IPS-NIHi7 (cell line): ENCODE results near the gene SKI.

ENCODE experiments used
- DNase-seq: peaks from one replicate; pipeline ENCODE4 v3.0.0; 2012; ENCODE audit warnings: mixed read lengths; ENCODE audit errors: extremely low spot score

Gene SKI

DNA sequence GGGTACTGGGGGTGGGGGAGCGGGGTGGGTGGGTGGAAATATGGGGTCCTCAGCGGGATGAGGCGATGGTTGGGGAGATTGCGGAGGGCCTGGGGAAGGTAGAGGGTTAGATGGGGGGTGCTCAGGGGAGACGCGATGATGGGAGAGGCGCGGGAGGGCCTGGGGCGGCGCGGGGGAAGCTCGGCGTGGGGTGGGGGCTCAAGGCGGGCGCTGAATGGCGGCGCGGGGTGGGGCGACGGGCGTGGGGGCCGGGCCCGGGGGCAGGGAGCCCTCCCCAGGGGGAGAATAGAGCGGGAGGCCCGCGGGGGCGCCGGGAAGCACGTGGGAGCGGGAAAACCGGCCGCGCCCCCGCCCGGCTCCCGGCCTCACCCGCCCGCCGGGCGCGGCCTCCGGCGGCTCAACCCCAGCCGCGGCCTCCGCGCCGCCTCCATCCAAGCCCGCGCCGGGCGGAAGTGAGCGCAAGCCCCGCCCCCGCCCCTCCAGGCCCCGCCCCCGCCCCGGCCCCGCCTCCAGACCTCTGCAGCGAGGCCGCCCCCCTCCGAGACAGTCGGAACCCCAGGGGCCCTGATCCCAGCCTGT is 33.7 kb upstream of the SKI start, which contains the start of gene FAAP20:
TSS of gene FAAP20 (minus strand) at position 454 of the 579 bp plus-strand sequence. CDS start at position 431, 23 bp downstream.
- peak; percentile 75 for DNase-seq

DNA sequence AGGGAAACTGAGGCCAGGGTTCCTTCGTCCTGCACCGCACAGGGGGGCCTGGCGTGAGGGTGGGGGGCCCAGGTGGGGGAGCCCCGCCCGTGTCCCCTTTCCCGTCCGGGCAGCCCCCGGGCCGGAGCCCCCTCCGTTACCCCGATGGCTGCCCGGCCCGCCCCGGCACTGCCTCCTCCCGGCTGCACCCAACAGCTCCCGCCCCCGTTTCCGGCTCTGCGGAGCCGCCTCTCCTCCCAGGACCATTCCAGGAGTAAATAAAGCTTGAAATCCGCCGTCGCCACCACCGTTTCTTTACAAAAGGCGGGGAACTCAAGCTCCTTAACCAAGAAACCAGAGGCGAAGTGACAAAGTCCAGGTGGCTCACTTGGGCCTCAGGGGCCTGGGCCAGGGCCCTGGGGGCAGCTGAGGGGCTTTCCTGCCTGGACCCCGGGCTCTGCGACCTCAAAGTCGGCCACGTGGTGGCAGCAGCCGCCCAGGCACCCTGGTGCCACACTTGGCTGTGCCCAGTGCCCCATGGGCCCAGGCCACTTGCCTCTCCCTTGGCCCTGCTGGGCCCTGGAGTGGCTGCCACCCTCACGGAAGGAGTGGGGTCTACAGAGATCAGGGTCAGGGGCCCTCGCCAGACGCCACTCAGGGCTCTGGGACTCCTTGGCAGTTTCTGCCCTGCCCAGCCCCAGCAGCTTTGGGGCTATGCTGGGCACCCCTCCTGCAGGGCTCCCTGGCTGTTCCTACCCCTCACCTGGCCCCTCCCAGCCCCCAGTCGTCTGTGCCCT is 33.0 kb upstream of the SKI start:
- DNase-seq, result peak; percentile 90

DNA sequence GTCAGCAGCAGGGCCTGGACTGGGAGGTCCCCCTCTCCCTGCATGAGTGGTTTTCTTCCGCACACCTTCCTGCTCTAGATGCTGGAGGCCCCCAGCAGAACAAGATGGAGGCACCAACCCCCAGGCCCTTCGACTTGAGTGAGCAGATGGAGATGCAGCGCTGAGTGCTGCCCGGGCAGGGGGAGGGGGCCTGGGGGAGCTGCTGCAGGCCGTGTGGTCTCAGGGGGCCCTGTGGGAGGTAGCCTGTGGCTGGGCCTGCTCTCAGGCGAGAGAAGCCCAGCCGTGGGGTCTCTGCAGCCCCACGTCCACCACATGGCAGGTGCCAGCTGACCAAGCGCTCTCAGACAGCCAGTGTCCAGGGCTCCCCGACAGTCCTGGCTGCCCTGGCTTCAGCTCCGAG is 32.3 kb upstream of the SKI start:
- no peak for DNase-seq

DNA sequence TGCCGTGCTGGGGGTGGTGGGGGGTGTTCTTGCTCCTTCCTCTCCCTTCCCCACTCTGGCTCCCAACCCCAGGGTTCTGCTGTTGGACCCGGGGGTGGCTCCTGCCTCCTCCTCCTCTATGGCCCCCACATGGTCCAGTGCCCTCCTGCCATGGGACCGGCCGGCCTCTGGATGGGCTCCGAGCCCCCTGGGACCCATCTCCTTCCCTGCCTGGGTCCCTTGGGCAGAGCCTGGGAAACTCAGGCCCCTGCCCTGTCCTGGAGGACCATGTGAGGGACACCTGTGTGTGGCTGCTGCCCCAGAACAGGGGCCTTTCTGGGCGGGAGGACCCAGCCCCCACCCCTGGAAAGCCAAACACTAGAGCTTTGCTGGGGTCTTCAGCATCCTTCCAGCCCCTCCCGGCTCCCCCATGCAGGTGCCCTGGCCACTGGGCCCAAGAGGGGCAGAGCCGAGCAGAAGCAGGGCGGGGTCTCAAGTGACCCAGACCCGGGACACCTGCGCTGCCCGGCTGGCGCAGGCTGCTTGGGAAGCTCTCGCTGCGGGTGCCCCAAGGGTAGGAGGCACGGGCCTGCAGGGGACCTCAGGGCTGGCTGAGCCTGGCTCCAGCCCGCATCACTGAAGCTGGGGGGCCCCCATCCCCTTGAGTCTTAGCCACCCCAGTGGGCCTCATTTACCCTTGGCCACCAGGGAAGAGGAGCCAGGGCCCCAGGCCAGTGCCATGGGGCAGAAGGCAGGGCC is 31.0 kb upstream of the SKI start:
- DNase-seq, result no peak

DNA sequence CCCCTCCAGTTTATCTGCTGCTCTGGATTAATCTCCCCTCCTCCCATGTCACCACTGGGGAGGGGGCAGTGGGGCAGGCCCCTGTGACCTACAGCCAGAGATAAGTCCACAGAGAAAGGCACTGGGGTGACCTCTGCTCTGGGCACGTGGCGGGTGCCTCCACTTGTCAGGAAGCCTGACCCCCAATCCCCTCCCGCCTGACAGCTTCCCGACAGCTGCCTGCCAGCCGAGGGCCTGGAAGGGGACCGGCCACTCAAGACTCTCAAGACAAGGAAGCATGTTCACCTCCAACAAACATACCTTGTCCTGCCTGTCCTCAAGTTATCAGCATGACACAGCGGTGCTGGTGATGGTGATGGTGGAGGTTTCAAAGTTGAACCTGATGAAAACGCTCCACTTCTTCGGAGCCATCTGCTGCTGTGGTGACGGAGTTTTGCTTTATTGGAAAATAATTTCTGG is 30.4 kb upstream of the SKI start:
- DNase-seq, result no peak

DNA sequence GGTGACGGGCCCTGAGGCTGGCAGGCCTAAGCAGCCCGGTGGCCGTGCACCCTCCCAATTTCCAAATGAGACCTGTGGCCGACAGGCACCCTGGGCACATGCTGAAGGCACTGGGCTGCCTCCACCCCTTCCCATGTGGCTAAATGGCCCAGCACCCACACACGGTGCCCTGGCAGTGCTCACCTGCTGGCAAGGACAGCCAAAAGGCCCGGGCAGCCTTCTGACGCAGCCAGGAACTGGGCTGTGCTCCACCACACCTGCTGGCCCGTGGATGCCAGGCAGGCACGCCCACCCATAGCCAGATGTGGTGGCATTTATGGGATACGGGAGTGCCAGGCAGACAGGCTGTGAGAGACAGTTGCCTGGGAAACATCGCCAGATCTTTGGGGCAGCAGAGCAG is 29.5 kb upstream of the SKI start:
- DNase-seq, result no peak

DNA sequence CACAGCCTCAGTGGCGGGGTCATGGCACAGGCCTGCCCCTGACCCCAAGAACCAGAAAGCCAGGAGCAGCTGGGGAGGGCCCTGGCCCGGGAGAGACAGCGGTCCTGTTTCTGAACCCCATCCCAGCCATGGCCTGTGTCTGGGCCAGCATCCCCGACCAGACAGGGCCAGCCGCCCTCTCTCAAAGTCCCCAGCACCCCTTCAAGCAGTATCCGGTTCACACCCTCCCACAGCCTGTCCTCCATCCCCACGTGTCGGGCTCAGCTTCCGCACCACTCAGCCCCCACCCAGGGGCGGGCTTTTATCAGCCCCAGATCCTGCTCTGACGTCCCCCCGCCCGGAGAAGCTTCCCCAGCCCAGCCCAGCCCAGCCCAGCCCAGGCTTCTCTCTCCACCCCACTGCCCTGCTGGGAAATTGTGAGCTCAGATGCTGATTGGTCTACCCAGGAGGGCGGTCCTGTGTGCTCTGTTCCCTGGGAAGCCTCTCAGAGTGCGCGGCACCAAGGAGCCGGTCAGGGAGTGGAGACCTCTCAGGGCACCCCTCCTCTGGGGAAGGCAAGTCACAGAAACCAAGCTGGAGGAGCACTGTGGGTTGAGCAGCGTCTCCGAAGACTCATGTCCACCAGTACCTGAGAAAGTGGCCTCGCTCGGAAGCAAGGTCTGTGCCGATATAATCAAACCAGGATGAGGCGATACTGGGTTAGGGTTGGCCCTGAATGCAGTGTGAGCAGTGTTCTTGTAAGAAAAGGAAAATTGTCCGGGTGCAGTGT is 28.9 kb upstream of the SKI start:
- peak; percentile 82 for DNase-seq

DNA sequence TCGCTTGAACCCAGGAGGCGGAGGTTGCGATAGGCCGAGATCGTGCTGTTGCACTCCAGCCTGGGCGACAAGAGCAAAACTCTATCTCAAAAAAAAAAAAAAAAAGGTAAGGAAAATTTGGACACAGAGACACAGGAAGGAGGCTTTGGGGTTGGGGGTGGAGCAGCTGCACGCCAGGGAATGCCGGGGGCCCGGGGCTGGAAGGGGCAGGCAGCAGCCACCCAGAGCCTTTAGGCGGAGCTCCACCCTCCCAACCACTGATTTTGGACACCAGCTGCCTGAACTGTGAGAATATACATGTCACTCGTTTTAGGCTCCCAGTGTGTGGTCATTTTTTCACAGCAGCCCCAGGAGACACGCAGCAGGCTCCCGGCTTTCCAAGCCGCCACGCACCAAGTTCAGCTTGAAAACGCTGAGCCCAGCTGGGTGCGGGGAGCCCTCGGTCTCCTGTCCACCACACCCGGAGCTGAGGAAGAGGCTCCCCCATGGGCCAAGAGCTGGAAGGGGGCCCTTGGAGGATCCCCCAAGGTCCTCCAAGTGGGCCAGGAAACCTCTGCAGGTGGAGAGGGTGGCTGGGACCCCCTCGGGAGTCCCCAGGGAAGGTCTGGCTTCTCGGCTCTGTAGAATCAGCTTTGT is 27.7 kb upstream of the SKI start:
- no peak for DNase-seq

DNA sequence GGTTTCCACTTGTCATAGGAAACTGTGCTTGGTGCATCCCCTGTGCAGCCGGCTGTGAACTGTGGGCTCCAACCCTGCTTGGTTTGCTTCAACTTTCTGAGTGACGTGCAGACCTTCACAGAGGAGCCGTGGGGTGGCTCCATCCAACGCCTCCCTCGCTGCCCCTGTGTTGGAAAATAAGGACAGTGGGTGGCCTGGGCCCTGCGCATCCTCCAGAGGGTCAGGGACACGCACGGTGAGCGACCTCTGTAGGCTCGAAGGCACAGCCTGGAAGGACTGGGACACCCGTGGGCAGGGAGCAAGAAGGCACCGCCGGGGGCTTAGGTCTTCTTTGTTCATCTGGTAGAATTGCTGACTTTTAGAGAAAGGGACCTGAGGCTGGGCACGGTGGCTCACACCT is 27.1 kb upstream of the SKI start:
- DNase-seq, result no peak

DNA sequence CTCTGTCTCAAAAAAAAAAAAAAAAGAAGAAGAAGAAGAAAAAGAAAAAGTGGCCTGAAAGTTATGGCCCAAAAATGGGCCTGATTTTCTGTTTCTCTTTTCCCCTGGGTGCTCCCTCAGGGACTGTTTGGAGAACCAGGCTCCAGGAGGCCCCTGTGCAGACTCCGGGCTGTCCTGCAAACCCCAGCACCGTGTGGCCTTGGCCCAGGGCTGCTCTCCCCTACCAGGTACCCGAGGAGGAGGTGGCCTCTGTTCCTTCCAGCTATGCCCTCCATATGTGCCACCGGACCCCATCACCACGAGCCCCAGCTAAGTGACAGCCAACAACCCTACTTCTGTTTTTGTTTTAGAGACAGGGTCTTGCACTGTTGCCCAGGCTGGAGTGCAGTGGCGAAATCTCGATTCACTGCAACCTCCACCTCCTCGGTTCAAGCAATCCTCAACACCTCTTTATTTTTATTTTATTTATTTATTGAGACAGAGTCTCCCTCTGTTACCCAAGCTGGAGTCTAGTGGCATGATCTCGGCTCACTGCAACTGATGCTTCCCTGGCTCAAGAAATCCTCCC is 26.0 kb upstream of the SKI start:
- DNase-seq, result no peak

DNA sequence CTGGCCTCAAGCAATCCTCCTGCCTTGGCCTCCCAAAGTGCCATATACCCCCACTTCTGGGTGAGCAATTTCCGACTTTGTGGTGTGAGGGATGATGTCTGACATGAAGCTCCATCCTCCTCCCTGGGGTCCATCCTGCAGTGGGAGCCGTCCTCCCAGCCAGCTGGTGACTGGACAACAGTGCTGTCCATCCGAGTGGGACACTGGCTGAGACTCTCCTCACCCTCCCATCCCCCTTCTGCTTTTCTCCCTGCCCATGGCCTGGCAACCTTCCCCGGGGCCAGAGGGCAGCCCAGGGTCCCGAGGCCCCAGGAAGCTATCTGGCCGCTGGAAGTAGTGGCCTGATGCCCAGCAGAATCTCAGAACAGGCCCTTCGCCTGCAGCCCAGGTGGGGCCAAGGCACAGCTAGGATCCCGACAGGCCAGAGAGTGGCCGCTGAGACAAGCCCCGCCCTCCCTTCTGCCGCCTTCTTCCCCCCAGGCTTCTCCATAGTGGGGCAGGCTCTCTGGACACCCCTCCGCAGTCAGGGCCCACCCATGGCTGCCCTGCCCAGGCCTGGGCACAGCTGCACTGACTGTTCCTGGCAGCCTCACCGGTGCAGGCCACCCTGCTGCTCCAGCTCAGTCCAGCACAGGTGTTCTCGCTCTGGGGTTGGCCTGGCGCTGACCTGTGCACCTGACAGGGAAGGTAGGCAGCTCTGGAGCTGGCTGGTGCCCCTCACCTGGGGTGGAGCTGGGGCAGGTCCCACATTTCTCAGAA is 25.1 kb upstream of the SKI start:
- no peak for DNase-seq

DNA sequence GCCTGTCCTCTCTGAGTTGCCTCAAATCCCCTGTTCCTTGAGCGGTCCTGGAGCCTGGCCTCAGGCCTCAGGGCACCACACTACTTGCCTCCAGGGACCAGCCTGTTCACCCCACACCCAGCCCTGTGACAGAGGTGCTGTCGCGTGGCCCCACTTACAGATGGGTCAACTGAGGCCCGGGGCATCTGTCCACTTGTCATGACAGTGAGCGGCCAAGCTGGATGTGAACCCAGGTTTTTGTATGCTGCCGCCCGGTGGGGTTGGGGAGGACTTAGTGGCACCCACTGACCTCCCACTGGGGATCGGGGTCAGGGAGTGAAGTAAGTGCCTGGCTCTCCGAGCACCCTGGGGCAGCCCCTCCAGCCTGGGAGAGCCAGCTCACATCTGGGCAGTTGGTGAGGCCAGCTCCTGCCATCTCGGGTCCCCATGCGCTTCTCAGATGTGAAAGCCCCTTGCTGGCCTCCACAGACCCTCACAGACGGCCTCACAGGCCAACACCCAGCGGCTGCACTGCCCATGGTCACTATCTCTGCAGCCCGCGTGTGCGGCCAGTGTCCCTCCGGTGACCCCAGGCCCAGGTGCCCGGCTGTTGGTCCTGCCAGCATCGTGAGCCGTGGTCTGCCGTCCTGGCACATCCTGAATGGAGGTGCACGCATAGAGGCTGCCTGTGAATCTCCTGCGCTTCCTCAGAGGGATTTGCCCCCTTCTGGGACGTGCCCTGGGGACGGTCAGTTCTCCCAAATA is 24.3 kb upstream of the SKI start:
- DNase-seq, result no peak

DNA sequence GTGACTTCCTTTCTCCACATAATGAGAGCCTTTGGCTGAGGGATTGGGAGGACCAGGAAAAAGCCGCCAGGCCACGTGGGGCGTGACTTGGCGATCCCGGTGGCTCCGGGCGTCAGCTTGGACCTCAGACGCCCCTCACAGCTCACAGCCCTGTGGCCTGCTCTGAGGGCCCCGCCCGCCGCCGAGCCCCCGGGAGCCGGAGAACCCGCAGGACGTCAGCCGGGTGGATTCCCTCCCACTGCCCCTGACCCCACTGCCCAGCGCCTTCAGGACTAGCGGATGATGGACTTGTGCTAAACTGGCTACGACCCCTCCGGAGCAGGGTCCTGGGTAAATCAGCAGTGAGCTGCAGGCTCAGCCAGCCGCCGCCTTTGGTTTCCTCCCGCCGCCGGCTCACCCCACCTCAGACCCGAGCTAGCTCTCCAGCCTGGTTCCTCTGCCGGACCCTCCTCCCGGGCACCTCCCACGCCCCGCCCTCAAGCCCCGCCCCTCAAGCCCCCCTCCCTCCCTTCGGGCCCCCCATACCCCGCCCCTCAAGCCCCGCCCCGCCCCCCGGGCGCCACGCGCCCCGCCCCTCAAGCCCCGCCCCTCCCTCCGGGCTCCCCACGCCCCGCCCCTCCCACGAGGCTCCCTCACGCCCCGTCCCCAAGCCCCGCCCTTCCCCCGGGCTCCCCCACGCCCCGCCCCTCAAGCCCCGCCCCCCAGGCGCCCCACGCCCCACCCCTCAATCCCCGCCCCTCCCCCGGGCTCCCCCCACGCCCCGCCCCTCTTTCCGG is 23.5 kb upstream of the SKI start:
- DNase-seq, result peak; percentile 96

DNA sequence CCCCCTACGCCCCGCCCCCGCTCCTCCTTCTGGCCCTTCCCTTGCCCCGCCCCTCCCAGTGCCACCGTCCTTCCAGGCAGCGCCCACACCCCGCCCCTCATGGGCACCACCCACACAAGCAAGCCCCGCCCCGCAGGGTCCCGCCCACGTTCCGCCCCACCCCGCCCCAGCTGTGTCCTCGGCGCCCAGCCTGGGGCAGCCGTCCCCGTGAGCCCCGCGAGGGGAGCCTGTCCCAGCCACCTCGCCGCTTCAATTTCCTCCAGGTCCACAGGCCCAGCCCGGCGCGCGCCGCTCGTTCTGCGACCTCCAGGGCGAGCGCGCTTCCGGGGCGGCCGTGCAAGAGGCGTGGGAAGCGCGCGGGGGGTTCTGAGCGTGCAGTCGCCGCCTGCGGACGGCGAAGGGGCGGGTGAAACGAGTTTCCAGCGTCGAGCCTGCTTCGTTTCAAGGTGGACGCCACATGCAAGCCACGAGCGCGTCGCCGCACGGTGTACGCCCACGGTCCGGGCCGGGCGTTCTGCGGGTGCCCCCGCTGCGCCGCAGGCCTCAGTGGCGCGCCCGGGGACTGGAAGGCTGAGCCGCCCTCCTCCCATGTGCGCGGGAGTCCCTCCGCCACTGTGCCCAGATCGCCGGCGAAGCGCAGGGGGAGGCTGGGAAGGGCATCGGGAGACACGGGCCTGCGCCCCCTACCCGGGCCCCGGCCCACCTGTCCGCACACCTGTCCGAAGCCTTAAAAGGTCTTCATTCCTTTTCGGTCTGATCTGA is 22.7 kb upstream of the SKI start:
- DNase-seq, result peak; percentile 94

DNA sequence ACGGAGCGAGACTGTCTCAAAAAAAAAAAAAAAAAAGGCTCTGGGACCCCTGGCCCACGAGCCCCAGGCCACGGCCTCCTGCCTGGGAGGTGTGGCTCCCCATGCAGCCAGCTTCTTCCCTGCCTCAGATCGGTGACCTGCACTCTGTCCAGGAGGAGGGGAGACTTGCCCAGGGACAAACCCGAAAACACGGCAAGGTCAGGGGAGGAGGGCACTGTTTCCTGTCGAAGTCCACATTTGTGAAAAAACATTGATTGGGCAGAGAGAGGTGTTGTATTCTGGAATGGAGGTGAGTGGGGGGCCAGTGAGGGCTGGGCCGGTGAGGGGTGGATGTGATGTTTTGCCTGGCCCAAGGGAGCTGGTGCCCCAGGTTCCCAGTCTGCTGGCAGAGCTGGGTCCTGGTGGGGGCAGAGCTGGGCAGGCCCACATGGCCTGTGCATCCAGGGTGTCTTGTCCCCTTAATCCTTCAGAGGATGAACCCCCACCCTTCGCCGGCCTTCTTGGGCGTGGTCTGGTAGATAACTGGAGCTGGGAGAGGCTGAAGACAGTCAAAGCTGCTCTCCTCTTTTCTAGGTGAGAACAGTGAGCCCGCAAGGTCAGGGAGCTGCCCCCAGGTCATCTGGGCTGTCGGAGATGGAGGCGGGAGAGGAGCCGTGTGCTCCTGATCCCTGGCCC is 21.2 kb upstream of the SKI start:
- no peak for DNase-seq

DNA sequence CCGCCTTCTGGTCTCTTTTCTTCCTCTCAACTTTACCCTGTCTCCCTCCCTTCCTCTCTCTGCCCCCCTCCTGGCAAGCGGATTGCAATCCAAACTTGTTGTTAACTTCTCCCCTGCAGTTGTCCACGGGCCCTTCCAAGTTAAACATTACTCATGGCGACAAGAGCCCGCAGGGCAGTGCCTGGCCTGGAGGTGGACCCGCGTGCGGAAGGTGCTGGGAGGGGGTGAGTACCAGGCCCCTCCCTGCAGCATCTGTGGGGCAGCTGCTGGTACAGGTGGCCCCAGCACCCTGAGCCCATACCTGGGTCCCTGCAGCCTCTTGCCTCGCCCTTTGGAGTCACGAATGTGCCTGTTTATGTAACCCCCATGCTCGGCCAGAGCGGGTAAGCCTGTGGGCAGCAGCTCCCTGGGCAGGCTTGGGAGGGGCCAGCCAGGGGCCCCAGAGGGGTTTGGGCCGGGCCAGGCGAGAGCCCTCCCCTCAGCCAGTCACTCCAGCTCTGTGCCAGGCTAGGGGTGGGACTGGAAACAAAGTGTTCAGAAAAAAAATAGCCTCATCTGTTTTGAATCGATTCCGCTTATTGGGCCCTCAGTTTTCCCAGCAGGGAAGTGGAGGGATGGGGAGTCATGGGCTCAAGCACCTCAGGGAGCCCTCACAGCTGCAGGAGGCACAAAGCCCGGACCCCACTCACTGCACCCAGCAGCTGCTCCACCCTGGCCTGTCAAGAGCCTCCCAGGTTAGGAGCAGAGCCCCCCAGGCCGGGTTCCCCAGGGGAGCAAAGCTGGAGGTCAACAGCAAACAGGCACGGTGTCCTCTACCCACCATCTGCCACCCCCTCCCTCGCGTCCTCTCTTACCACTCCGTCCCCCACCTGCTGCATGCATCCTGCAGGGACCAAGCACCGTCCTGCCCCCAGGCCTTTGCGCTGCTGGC is 19.5 kb upstream of the SKI start:
- no peak for DNase-seq
